Memory B cell (primary cell): ENCODE data around the gene PLA2G6.

Experiments
- ATAC-seq: fragments of 150-1000 bp; cut with Tn5 transposase; 2 replicates; pipeline ENCODE4 v1.10.0; 2021; ENCODE audit warnings: low read depth, mild to moderate bottlenecking, moderate library complexity
- DNase-seq, 2 donors: peaks; one replicate each; pipeline ENCODE4 v3.0.0; 2022; ENCODE audit warnings: low spot score in 2 of 2
- H3K27ac Mint-ChIP-seq: one replicate; pipeline ENCODE4 v1.8.0; 2022; ENCODE audit warnings: mild to moderate bottlenecking, moderate library complexity, mixed read lengths
- H3K27me3 Mint-ChIP-seq: one replicate; pipeline ENCODE4 v1.8.0; 2022; ENCODE audit warnings: mixed read lengths
- H3K36me3 Mint-ChIP-seq: one replicate; pipeline ENCODE4 v1.8.0; 2022; ENCODE audit warnings: mild to moderate bottlenecking, mixed read lengths
- H3K4me1 Mint-ChIP-seq: one replicate; pipeline ENCODE4 v1.8.0; 2022; ENCODE audit warnings: mixed read lengths
- H3K4me3 Mint-ChIP-seq: one replicate; pipeline ENCODE4 v1.8.0; 2022; ENCODE audit warnings: mild to moderate bottlenecking, moderate library complexity, mixed read lengths
- H3K9me3 Mint-ChIP-seq: one replicate; pipeline ENCODE4 v1.8.0; 2022; ENCODE audit warnings: mixed read lengths

PLA2G6 gene

GRCh38 chr22:38103641-38104040, 78.0 kb downstream of the PLA2G6 start:
- no peak for ATAC-seq
- no peak for DNase-seq
- Mint-ChIP-seq H3K9me3 (no peaks in the 10 kb centered on the region), H3K27ac (peak overlapping the region; percentile 4), H3K4me1 (no peaks in the 10 kb centered on the region), H3K36me3 (peaks cover 8% of the 10 kb centered on the region), H3K4me3 (no peak overlapping the region), H3K27me3 (no peaks in the 10 kb centered on the region)

DNA sequence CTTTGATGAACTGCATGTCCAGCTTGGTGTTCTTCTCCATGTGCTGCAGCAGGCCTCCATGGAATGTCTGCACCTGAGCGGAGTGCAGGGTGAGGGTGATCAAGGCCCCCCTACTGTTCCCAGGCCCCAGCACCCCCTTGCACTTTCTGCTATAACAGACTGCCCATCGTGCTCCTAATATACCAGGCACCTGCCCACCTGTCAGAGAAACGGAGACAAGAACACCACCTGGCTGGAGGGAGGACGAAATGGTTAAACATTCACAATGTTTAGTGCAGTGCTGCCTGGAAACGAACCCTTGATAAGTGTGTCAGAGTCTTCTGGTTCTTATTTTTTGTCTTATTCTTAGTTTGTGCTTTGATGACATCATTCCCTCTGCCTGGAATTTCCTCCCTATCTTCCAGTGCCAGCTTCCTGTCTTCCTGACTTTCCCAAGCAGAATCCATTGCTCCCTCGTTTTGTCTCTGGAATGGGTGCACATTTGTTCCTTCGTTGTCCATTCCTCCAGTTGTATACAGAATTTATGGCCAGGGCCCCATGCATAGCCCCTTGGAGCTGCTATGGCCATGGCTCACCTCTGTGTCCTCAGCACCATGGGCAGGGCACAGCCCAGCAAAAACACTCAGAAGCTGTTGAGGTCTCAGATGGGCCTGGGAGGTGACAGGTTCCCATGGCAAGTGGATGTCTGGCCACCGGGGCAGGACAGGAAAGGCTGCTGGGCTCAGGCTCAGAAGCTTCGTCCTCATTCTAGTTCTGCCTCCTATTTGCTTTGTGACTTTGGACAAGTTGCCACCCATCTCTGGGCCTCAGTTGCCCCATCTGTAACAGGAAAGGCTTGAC, 83.0 kb downstream of the PLA2G6 start:
- Mint-ChIP-seq H3K9me3 (no peaks in the 10 kb centered on the region), H3K27ac (no peak overlapping the region), H3K27me3 (no peaks in the 10 kb centered on the region), H3K4me1 (no peaks in the 10 kb centered on the region), H3K36me3 (peaks cover 10% of the 10 kb centered on the region), H3K4me3 (no peak overlapping the region)
- DNase-seq (no peak), ATAC-seq (no peak)

- H3K27me3 Mint-ChIP-seq: no peaks in the 10 kb centered on the region
- ATAC-seq: no peak
- no peak for DNase-seq
- peaks cover 10% of the 10 kb centered on the region for H3K36me3 Mint-ChIP-seq
- no peak overlapping the region for H3K4me3 Mint-ChIP-seq
- no peaks in the 10 kb centered on the region for H3K9me3 Mint-ChIP-seq
- H3K4me1 Mint-ChIP-seq: no peaks in the 10 kb centered on the region
- no peak overlapping the region for H3K27ac Mint-ChIP-seq
Observed at GRCh38 chr22:38097557-38098409, 83.8 kb downstream of the PLA2G6 start.

GRCh38 chr22:38097058-38097457, 84.6 kb downstream of the PLA2G6 start:
- ATAC-seq (no peak), DNase-seq (no peak)
- peaks cover 10% of the 10 kb centered on the region for H3K36me3 Mint-ChIP-seq
- no peaks in the 10 kb centered on the region for H3K27me3 Mint-ChIP-seq
- no peaks in the 10 kb centered on the region for H3K9me3 Mint-ChIP-seq
- no peaks in the 10 kb centered on the region for H3K4me1 Mint-ChIP-seq
- H3K27ac Mint-ChIP-seq: no peak overlapping the region
- no peak overlapping the region for H3K4me3 Mint-ChIP-seq

DNA sequence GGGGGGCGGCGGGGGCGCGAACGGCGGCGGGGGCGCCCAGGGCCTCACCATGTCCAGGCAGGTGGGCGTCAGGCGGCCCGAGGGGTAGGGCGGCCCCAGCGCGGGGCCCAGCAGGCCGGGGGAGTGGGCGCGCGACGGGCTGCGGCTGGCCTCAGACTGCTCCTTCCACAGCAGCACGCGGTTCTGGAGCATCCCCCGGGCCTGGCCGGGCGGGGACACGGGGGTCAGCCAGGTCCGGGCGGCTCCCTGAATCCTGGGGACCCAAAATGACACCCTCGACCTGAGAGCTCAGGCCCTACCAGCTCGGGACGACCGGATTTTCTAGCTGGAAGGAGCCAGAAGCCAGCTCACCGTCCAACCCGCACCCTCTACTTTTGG, 92.2 kb downstream of the PLA2G6 start:
- H3K27me3 Mint-ChIP-seq: peaks cover 13% of the 10 kb centered on the region
- no peak for ATAC-seq
- H3K9me3 Mint-ChIP-seq: no peaks in the 10 kb centered on the region
- H3K27ac Mint-ChIP-seq: no peak overlapping the region
- no peak for DNase-seq
- peaks cover 15% of the 10 kb centered on the region for H3K36me3 Mint-ChIP-seq
- peaks cover 2% of the 10 kb centered on the region for H3K4me1 Mint-ChIP-seq
- no peak overlapping the region for H3K4me3 Mint-ChIP-seq

GRCh38 chr22:38088629-38089473, 92.8 kb downstream of the PLA2G6 start:
- peaks cover 14% of the 10 kb centered on the region for H3K27me3 Mint-ChIP-seq
- no peaks in the 10 kb centered on the region for H3K9me3 Mint-ChIP-seq
- no peak overlapping the region for H3K4me3 Mint-ChIP-seq
- peaks cover 12% of the 10 kb centered on the region for H3K36me3 Mint-ChIP-seq
- DNase-seq (no peak), ATAC-seq (no peak)
- H3K4me1 Mint-ChIP-seq: peaks cover 2% of the 10 kb centered on the region
- no peak overlapping the region for H3K27ac Mint-ChIP-seq

- DNase-seq (no peak), ATAC-seq (no peak)
- H3K27ac Mint-ChIP-seq: no peak overlapping the region
- H3K4me3 Mint-ChIP-seq: no peak overlapping the region
- H3K27me3 Mint-ChIP-seq: peaks cover 14% of the 10 kb centered on the region
- peaks cover 2% of the 10 kb centered on the region for H3K4me1 Mint-ChIP-seq
- H3K36me3 Mint-ChIP-seq: peaks cover 10% of the 10 kb centered on the region
- no peaks in the 10 kb centered on the region for H3K9me3 Mint-ChIP-seq
Observed at GRCh38 chr22:38087855-38088254, 93.8 kb downstream of the PLA2G6 start.

DNA sequence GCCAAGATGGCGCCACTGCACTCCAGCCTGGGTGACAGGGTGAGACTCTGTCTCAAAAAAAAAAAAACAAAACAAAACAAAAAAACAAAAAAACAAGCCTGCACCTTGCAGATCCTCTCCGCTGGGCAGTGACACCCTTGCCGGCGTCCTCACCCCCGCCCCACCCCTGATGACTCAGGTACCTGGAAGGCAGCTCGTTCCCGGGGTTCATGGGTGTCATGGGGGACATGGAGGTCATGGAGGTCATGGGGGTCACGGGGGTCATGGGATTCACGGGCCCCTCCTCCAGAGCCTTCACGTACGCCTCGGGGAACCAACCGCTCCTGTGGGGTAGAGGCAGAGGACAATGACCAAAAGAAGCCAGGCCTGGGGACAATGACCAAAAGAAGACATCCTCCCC, 94.7 kb downstream of the PLA2G6 start:
- Mint-ChIP-seq H3K27ac (no peak overlapping the region), H3K9me3 (no peaks in the 10 kb centered on the region), H3K4me1 (peaks cover 2% of the 10 kb centered on the region), H3K4me3 (no peak overlapping the region), H3K27me3 (peaks cover 14% of the 10 kb centered on the region), H3K36me3 (peaks cover 10% of the 10 kb centered on the region)
- DNase-seq (no peak), ATAC-seq (no peak)

DNA sequence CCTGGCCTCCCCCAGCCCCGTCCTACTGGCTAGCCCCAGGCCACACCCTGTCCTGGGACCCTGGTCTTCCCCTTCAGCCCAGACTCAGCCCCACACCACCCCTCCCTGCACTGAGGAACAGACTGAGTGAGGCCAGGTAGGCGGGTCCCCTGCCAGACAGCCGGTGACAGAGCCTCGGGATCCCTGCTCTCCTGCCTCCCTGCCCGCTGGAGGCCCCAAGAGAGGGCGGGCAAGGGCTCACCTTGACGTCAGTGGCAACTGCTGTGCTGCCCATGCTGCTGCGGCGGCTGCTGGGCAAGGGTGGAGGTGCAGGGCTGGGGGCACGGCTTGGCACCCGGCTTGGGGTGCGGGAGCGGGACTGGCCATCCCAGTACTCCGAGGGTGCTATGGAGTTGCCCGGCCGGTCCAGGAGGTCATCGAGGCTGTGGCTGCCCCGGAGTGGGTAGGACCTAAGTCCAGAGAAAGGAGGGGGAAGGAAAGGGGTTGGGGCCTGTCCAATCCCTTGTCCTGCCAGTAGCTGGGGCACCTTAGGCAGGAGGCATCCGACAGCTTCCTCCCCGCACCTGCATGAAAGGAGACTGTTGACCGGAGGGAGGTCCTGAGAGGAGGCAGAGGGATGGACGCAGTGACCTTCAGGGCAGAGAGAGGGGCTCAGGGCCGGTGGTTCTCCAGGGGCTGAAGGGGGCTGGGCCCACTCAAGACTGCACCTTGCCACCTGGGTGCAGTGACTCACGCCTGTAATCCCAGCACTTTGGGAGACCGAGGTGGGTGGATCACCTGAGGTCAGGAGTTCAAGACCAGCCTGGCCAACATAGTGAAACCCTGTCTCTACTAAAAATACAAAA, 95.4 kb downstream of the PLA2G6 start:
- no peak overlapping the region for H3K4me3 Mint-ChIP-seq
- ATAC-seq (no peak), DNase-seq (no peak)
- H3K9me3 Mint-ChIP-seq: no peaks in the 10 kb centered on the region
- H3K27ac Mint-ChIP-seq: no peak overlapping the region
- H3K36me3 Mint-ChIP-seq: peaks cover 8% of the 10 kb centered on the region
- peaks cover 14% of the 10 kb centered on the region for H3K27me3 Mint-ChIP-seq
- peaks cover 5% of the 10 kb centered on the region for H3K4me1 Mint-ChIP-seq

GRCh38 chr22:38085501-38085900, 96.1 kb downstream of the PLA2G6 start:
- peaks cover 14% of the 10 kb centered on the region for H3K27me3 Mint-ChIP-seq
- peaks cover 8% of the 10 kb centered on the region for H3K36me3 Mint-ChIP-seq
- H3K4me1 Mint-ChIP-seq: peaks cover 5% of the 10 kb centered on the region
- DNase-seq (no peak), ATAC-seq (no peak)
- no peak overlapping the region for H3K27ac Mint-ChIP-seq
- H3K4me3 Mint-ChIP-seq: no peak overlapping the region
- no peaks in the 10 kb centered on the region for H3K9me3 Mint-ChIP-seq

DNA sequence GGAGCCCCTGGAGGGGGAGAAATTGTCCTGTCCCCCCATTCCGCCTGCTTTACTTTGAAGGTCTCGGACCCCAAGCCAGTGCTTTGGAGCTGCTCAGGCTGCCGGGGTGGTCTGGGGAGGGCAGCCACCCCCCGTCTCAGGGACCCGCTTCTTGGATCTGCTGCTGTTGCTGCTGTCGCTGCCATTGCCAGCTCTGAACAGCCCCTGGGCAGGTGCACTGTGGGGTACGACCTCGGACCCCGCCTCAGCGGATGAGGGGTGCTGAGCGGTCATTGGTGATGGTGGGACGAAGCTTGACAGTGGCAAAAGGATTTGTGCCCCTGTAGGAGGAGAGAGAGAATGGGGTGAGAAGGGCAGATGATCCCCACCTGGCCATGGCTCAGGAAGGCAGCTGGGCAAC, 96.6 kb downstream of the PLA2G6 start:
- Mint-ChIP-seq H3K36me3 (peaks cover 8% of the 10 kb centered on the region), H3K9me3 (no peaks in the 10 kb centered on the region), H3K27me3 (peaks cover 16% of the 10 kb centered on the region), H3K27ac (no peak overlapping the region), H3K4me1 (peaks cover 5% of the 10 kb centered on the region), H3K4me3 (no peak overlapping the region)
- DNase-seq: no peak
- ATAC-seq: no peak

GRCh38 chr22:38083931-38084631, 97.5 kb downstream of the PLA2G6 start, which contains the start of gene SLC16A8:
Gene SLC16A8, minus strand, starts transcription at chr22:38084184. Its CDS starts 1,311 bp downstream, at chr22:38082873.
- Mint-ChIP-seq H3K27me3 (peaks cover 20% of the 10 kb centered on the region), H3K27ac (no peak within 1 kb of the TSS), H3K9me3 (no peaks in the 10 kb centered on the region), H3K36me3 (peaks cover 8% of the 10 kb centered on the region), H3K4me3 (no peak within 1 kb of the TSS), H3K4me1 (peaks cover 5% of the 10 kb centered on the region)
- ATAC-seq: no peak
- no peak for DNase-seq
